ENCODE measurements around the gene TRIM49. TPM values are rescaled to one million over a fixed set of nuclear protein-coding genes. Genes with fewer than 3 reads are reported as not detected.
"Not testable (repeated sequence)": the region's sequence is repeated elsewhere in the genome, so short reads cannot be mapped to it uniquely, and the experiment has no call there.

TRIM49 gene
- total RNA-seq: not detected
- polyA plus RNA-seq: not detected
- total RNA-seq: not detected

- H3K4me3 Mint-ChIP-seq; H3K27me3 Mint-ChIP-seq; ATAC-seq; CTCF ChIA-PET; H3K27ac ChIP-seq (ENCODE audit: low read depth, low read length); H3K36me3 Mint-ChIP-seq; intact Hi-C loops (cut with micrococcal nuclease); H3K9me3 Mint-ChIP-seq; H3K4me3 ChIP-seq (ENCODE audit: low read length); H3K4me1 Mint-ChIP-seq; H3K27ac Mint-ChIP-seq; POLR2A ChIA-PET; H3K36me3 ChIP-seq (ENCODE audit: control insufficient read depth in 2 of 3, insufficient read depth in 3 of 3, low read length in 3 of 3); H3K4me1 ChIP-seq (ENCODE audit: control insufficient read depth in 2 of 2, insufficient read depth in 2 of 2, low read length in 2 of 2); H3K27me3 ChIP-seq (ENCODE audit: control insufficient read depth in 2 of 2, insufficient read depth in 2 of 2, low read length in 2 of 2); H3K9me3 ChIP-seq (ENCODE audit: control insufficient read depth in 2 of 3, low read length in 3 of 3); DNase-seq: not testable (repeated sequence)
These were observed at the start of gene TRIM49 for GRCh38 chr11:89808475-89808874. TSS of gene TRIM49 (minus strand) at chr11:89808575. CDS start at chr11:89804469, 4,106 bp downstream.

GRCh38 chr11:89826694-89827093 is 18.3 kb upstream of the TRIM49 start:
- H3K4me3 Mint-ChIP-seq; intact Hi-C loops (cut with micrococcal nuclease): not testable (repeated sequence)

GRCh38 chr11:89820008-89820407 is 11.6 kb upstream of the TRIM49 start:
- H3K9me3 Mint-ChIP-seq; H3K27ac ChIP-seq (ENCODE audit: low read depth, low read length); H3K36me3 ChIP-seq (ENCODE audit: control insufficient read depth in 2 of 3, insufficient read depth in 3 of 3, low read length in 3 of 3); H3K27me3 ChIP-seq (ENCODE audit: control insufficient read depth in 2 of 2, insufficient read depth in 2 of 2, low read length in 2 of 2); H3K4me1 ChIP-seq (ENCODE audit: control insufficient read depth in 2 of 2, insufficient read depth in 2 of 2, low read length in 2 of 2); POLR2A ChIA-PET; H3K4me3 Mint-ChIP-seq; CTCF ChIA-PET; H3K9me3 ChIP-seq (ENCODE audit: control insufficient read depth in 2 of 3, low read length in 3 of 3); ATAC-seq; intact Hi-C loops (cut with micrococcal nuclease); H3K27ac Mint-ChIP-seq; H3K4me3 ChIP-seq (ENCODE audit: low read length); H3K4me1 Mint-ChIP-seq; H3K36me3 Mint-ChIP-seq; DNase-seq; H3K27me3 Mint-ChIP-seq: not testable (repeated sequence)

More at GRCh38 chr11:89826694-89827093, 18.3 kb upstream of the TRIM49 start:
- H3K27me3 ChIP-seq (ENCODE audit: control insufficient read depth in 2 of 2, insufficient read depth in 2 of 2, low read length in 2 of 2); H3K27ac Mint-ChIP-seq; H3K4me1 ChIP-seq (ENCODE audit: control insufficient read depth in 2 of 2, insufficient read depth in 2 of 2, low read length in 2 of 2); H3K9me3 ChIP-seq (ENCODE audit: control insufficient read depth in 2 of 3, low read length in 3 of 3); H3K36me3 ChIP-seq (ENCODE audit: control insufficient read depth in 2 of 3, insufficient read depth in 3 of 3, low read length in 3 of 3); CTCF ChIA-PET; H3K27ac ChIP-seq (ENCODE audit: low read depth, low read length); H3K27me3 Mint-ChIP-seq; H3K36me3 Mint-ChIP-seq; H3K9me3 Mint-ChIP-seq; DNase-seq; POLR2A ChIA-PET; H3K4me3 ChIP-seq (ENCODE audit: low read length); H3K4me1 Mint-ChIP-seq; ATAC-seq: not testable (repeated sequence)

GRCh38 chr11:89813535-89813934 is 5.2 kb upstream of the TRIM49 start:
- DNase-seq; H3K27me3 ChIP-seq (ENCODE audit: control insufficient read depth in 2 of 2, insufficient read depth in 2 of 2, low read length in 2 of 2); H3K27me3 Mint-ChIP-seq; H3K36me3 Mint-ChIP-seq; H3K9me3 ChIP-seq (ENCODE audit: control insufficient read depth in 2 of 3, low read length in 3 of 3); ATAC-seq; H3K4me1 Mint-ChIP-seq; H3K27ac ChIP-seq (ENCODE audit: low read depth, low read length); intact Hi-C loops (cut with micrococcal nuclease); H3K27ac Mint-ChIP-seq; H3K36me3 ChIP-seq (ENCODE audit: control insufficient read depth in 2 of 3, insufficient read depth in 3 of 3, low read length in 3 of 3); POLR2A ChIA-PET; H3K4me3 ChIP-seq (ENCODE audit: low read length); CTCF ChIA-PET; H3K4me1 ChIP-seq (ENCODE audit: control insufficient read depth in 2 of 2, insufficient read depth in 2 of 2, low read length in 2 of 2); H3K4me3 Mint-ChIP-seq; H3K9me3 Mint-ChIP-seq: not testable (repeated sequence)

- H3K4me1 ChIP-seq (ENCODE audit: control insufficient read depth in 2 of 2, insufficient read depth in 2 of 2, low read length in 2 of 2); H3K4me1 Mint-ChIP-seq; POLR2A ChIA-PET; H3K36me3 ChIP-seq (ENCODE audit: control insufficient read depth in 2 of 3, insufficient read depth in 3 of 3, low read length in 3 of 3); CTCF ChIA-PET; H3K4me3 Mint-ChIP-seq; H3K27ac ChIP-seq (ENCODE audit: low read depth, low read length); H3K9me3 ChIP-seq (ENCODE audit: control insufficient read depth in 2 of 3, low read length in 3 of 3); H3K36me3 Mint-ChIP-seq; intact Hi-C loops (cut with micrococcal nuclease); H3K27ac Mint-ChIP-seq; ATAC-seq; DNase-seq; H3K27me3 ChIP-seq (ENCODE audit: control insufficient read depth in 2 of 2, insufficient read depth in 2 of 2, low read length in 2 of 2); H3K9me3 Mint-ChIP-seq; H3K4me3 ChIP-seq (ENCODE audit: low read length); H3K27me3 Mint-ChIP-seq: not testable (repeated sequence)
These were observed 20.8 kb downstream of the TRIM49 start for GRCh38 chr11:89787506-89788063.

GRCh38 chr11:89785726-89786125 is 22.6 kb downstream of the TRIM49 start:
- H3K4me3 Mint-ChIP-seq; H3K27ac ChIP-seq (ENCODE audit: low read depth, low read length); H3K4me1 ChIP-seq (ENCODE audit: control insufficient read depth in 2 of 2, insufficient read depth in 2 of 2, low read length in 2 of 2); H3K27me3 Mint-ChIP-seq; H3K27me3 ChIP-seq (ENCODE audit: control insufficient read depth in 2 of 2, insufficient read depth in 2 of 2, low read length in 2 of 2); DNase-seq; ATAC-seq; POLR2A ChIA-PET; H3K36me3 Mint-ChIP-seq; intact Hi-C loops (cut with micrococcal nuclease); CTCF ChIA-PET; H3K9me3 Mint-ChIP-seq; H3K4me3 ChIP-seq (ENCODE audit: low read length); H3K36me3 ChIP-seq (ENCODE audit: control insufficient read depth in 2 of 3, insufficient read depth in 3 of 3, low read length in 3 of 3); H3K4me1 Mint-ChIP-seq; H3K27ac Mint-ChIP-seq; H3K9me3 ChIP-seq (ENCODE audit: control insufficient read depth in 2 of 3, low read length in 3 of 3): not testable (repeated sequence)

- H3K4me1 ChIP-seq (ENCODE audit: control insufficient read depth in 2 of 2, insufficient read depth in 2 of 2, low read length in 2 of 2); H3K27me3 Mint-ChIP-seq: not testable (repeated sequence)
These were observed 57.6 kb downstream of the TRIM49 start for GRCh38 chr11:89750822-89751221.

More at GRCh38 chr11:89750822-89751221, 57.6 kb downstream of the TRIM49 start:
- H3K9me3 Mint-ChIP-seq; H3K9me3 ChIP-seq (ENCODE audit: control insufficient read depth in 2 of 3, low read length in 3 of 3); POLR2A ChIA-PET; H3K4me1 Mint-ChIP-seq; CTCF ChIA-PET; H3K27ac Mint-ChIP-seq; H3K36me3 ChIP-seq (ENCODE audit: control insufficient read depth in 2 of 3, insufficient read depth in 3 of 3, low read length in 3 of 3); H3K27me3 ChIP-seq (ENCODE audit: control insufficient read depth in 2 of 2, insufficient read depth in 2 of 2, low read length in 2 of 2); DNase-seq; ATAC-seq; H3K27ac ChIP-seq (ENCODE audit: low read depth, low read length); H3K4me3 ChIP-seq (ENCODE audit: low read length); H3K36me3 Mint-ChIP-seq; intact Hi-C loops (cut with micrococcal nuclease); H3K4me3 Mint-ChIP-seq: not testable (repeated sequence)
